Astrocyte (in vitro differentiated cells and primary cell): ENCODE measurements around the gene MALT1.

Source experiments
- CTCF ChIP-seq: IDR thresholded peaks from 2 replicates; pipeline ENCODE4 v1.5.1; 2011; ENCODE audit warnings: low read depth, mild to moderate bottlenecking, inconsistent platforms, low read length, moderate library complexity; ENCODE audit not compliant: insufficient read depth
- EZH2 ChIP-seq: IDR thresholded peaks from 2 replicates; pipeline ENCODE4 v1.6.1; 2012; ENCODE audit warnings: mild to moderate bottlenecking, low read length, inconsistent platforms; ENCODE audit not compliant: insufficient read depth

DNA sequence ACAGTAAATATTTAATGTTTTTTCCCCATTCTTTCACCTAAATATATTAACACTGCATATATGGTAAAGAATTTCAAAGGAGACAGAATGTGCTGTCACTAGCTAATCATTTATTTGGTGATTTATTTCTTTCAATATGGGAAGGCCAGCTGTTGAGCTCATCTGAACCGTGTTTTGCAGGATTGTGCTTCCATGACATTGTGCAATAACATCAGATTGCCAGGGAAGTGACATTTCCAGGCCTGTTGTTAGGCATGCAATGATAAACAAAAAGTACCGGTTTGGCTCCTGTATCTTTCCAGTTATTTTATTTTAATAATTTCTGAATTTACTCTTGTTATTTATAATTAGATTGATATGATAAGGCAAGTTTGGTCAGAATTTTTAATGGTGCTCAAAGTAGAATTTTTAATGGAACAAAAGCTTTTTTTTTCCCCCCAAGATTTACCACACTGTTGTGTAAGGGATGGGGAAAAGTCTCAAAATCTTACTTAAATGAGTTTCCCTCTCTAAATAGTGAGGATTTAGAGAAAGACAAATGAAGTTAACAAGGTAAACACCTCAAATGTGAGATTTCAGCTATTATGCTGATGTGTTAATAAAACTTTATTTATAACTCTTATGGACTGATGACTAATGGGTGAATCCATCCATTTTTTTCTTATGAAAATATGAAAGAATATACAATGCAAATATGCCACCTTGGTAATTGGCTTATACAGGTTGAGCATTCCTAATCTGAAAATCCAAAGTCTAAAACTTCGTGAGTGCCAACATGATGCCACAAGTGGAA lies 52.7 kb downstream of the MALT1 start:
- TF ChIP-seq CTCF, result no peak
- no peak for TF ChIP-seq EZH2
